Epithelial cell of proximal tubule (primary cell): ENCODE measurements around the gene PDE1C. TPM values are rescaled to one million over a fixed set of nuclear protein-coding genes. Genes with fewer than 3 reads are reported as not detected.

ENCODE experiments used
- DNase-seq: peaks from one replicate; pipeline ENCODE4 v3.0.0-alpha.2; 2011; ENCODE audit warnings: low read depth
- H3K4me3 ChIP-seq: 2 replicates; pipeline ENCODE4 v1.5.1; 2011; ENCODE audit warnings: low read depth, mild to moderate bottlenecking, low read length
- total RNA-seq: library from RNA; depleted of rRNA; stranded (reverse); fragments of >200 nt; gene quantifications from 2 replicates; pipeline ENCODE4 v1.2.3, GENCODE V29; 2015
- TF ChIP-seq, protein P1 (sequence below): conservative IDR thresholded peaks from 2 replicates; pipeline ENCODE4 v1.5.1; 2012; ENCODE audit warnings: low read depth, mild to moderate bottlenecking, low read length

The PDE1C gene
- total RNA-seq, 1 donor from 2014 or later: 5.9 TPM

DNA sequence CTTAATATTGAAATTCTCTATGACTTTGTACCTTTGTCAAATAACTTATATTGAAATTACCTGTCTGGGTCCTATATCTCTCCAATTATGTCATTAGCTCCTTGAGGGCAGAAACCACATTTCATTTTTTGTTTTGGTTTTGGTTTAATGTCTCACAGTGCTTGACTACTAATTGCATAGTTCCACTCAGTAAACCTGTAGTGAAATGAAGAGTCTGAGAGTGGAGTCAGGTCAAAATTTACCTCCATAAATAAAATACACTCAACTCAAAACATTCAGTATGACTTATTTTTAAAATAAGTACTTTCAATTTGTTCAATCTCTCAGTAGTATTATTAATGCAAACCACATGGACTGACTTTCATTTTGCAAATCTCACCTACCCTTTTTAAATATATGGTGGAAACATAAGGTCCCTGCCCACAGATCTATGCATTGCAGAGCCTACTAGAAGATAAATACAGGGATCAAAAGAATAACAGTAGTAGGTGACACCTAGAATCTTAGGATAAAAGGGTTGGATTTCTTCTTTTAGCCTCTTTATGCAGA lies 32.5 kb downstream of the PDE1C start:
- DNase-seq: no peak
- H3K4me3 ChIP-seq: no peak overlapping the region
- TF ChIP-seq, protein P1, sequence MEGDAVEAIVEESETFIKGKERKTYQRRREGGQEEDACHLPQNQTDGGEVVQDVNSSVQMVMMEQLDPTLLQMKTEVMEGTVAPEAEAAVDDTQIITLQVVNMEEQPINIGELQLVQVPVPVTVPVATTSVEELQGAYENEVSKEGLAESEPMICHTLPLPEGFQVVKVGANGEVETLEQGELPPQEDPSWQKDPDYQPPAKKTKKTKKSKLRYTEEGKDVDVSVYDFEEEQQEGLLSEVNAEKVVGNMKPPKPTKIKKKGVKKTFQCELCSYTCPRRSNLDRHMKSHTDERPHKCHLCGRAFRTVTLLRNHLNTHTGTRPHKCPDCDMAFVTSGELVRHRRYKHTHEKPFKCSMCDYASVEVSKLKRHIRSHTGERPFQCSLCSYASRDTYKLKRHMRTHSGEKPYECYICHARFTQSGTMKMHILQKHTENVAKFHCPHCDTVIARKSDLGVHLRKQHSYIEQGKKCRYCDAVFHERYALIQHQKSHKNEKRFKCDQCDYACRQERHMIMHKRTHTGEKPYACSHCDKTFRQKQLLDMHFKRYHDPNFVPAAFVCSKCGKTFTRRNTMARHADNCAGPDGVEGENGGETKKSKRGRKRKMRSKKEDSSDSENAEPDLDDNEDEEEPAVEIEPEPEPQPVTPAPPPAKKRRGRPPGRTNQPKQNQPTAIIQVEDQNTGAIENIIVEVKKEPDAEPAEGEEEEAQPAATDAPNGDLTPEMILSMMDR: no peak

DNA sequence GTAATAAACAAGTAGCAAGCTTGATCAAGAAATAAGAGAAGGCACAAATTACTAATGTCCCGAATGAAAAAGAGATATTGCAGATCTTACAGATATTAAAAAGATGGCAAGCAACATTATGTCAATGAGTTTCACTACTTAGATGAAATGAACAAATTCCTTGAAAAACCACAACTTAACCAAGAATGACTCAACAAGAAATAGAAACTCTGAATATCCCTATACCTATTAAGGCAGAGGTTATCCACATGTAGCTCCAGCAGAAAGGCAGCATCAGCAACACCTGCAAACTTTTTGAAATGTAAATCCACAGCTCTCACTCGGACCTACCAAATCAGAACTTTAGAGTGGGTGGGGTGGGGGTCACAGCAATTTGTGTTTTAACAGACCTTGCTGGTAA lies 33.6 kb downstream of the PDE1C start:
- TF ChIP-seq, protein P1: no peak
- H3K4me3 ChIP-seq: no peak overlapping the region
- no peak for DNase-seq

DNA sequence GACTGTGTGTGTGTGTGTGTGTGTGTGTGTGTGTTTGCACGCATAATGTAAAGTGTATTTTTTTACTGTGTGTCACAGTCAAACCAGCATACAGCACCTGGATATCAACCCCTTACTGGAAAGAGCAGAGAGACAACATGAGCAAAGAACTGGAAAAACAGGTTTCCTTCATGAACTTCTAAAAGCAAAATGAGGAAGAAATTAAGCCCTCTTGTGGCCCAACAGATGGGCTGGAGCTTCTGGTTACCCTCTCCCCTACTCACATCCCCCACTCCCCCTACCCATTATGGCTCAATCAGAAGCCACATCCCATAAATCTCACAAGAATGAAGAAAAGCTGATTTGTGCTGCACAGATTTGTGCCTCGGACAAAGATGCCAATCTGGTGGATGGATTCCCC lies 36.2 kb downstream of the PDE1C start:
- H3K4me3 ChIP-seq: no peak overlapping the region
- DNase-seq: no peak
- TF ChIP-seq, protein P1: no peak

DNA sequence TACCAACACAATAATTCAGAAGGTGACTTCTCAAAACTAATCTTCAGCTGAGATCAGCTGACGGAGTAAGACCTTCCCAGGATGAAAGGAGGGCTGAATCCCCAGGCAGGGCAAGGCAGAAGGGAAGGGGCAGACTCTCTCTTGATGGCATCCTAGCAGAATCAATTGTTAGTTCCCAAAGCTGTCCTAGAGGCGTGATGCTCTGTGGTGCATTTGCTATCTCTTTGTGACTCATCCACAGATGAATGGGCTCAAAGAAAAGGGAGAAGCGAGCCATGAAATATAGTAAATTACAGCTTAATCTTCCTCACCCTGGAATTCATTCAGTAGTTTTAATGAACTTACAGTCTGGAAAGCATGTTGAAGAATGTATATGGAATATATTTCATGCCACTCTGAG lies 37.2 kb downstream of the PDE1C start:
- H3K4me3 ChIP-seq: no peak overlapping the region
- TF ChIP-seq, protein P1: no peak
- DNase-seq: no peak

DNA sequence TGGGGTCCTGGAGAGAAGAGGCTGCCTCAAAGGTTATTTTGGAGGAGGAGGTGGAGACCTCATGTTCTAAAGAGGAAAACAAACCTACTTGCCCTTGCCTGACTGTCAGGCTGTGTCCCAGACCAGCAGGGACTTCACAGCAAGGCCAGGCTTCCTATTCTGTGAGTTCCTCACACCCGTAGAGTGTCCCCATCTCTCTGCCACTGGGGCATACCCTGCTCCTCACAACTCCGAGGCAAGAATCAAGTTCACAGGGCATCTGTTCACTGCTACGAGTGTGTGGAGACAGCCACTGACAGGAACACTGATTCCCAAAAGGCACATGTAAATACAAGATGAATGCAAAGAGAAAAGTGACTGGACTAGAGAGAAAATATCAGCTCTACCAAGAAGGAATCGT lies 38.0 kb downstream of the PDE1C start:
- TF ChIP-seq, protein P1: no peak
- DNase-seq: no peak
- no peak overlapping the region for H3K4me3 ChIP-seq

DNA sequence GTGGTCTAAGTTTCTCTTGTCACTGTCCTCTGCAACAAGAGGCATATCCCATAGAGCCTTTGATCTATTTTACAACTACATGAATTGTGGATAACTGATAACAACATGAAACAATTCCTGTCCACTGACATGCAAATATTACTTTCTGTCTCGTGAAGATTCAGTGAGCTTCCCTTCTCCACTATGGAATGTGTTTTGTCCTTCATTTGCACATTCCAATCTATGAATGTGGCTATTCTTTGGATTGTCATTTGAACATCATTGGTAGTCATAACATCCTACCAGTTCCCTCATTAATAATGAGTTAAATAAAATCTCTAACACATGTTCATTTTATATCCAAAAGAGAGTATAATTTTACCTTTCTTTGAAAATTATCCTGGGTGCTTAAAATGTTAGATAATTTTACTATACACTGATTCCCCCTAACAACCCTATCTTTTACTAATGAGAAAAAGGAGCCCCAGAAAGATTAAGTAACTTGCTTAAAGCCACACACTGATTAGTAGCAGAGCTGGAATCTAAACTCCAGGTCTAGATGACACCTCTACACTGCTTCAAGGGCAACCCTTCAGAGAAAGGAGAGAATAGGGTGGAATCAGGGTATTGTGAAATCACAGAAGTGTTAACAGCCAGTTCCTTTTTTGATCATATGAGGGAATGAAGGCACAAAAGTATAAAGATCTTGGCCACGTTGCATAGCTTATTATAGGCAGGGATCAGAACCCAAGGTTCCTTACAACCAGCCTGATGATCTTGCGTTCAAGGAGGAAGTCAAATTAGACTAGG lies 39.1 kb downstream of the PDE1C start:
- H3K4me3 ChIP-seq: no peak overlapping the region
- DNase-seq: no peak
- TF ChIP-seq, protein P1: no peak

DNA sequence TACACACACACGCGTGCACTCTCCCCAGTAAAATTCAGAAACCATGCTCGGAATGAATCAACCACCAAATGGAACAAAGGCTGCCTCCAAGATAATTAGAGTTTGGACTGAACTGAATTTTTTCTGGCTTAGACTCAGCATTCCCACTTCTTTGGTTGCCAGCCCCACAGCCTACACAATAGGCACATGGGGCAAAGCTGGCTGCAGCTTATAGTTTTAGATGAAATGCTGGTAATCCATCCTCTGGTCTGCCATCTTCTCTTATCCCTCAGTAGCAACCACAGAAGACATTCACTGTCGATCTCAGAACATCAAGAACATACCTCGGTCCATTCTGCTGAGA lies 44.2 kb downstream of the PDE1C start:
- H3K4me3 ChIP-seq: no peak overlapping the region
- TF ChIP-seq, protein P1: no peak
- DNase-seq: no peak
